ENCODE data around the gene DOCK10.

DOCK10 gene

GRCh38 chr2:224984637-224985036, 57.6 kb downstream of the DOCK10 start:
- H3K27ac ChIP-seq (ENCODE audit: low read depth, low read length) = peak overlapping the region; percentile 48
- no peak overlapping the region for H3K4me3 ChIP-seq (ENCODE audit: low read depth in 1 of 5, low read length in 5 of 5)

GRCh38 chr2:224983712-224984554, 58.3 kb downstream of the DOCK10 start:
- Histone ChIP-seq H3K36me3 (ENCODE audit: control insufficient read depth in 5 of 5, insufficient read depth in 5 of 5, low read length in 5 of 5) (no peaks in the 10 kb centered on the region), H3K9ac (ENCODE audit: low read length in 5 of 5) (no peak overlapping the region), H3K4me3 (ENCODE audit: low read depth in 1 of 5, low read length in 5 of 5) (peak overlapping the region; percentile 20 to 47 (median 40)), H3K27me3 (ENCODE audit: control insufficient read depth in 5 of 5, insufficient read depth in 4 of 5, low read length in 5 of 5) (peaks cover 0 to 2% (median 0%) of the 10 kb centered on the region in 5 donors), H3K4me1 (ENCODE audit: control insufficient read depth in 5 of 5, insufficient read depth in 5 of 5, low read length in 5 of 5) (peaks cover 0 to 22% (median 20%) of the 10 kb centered on the region in 5 donors), H3K27ac (ENCODE audit: low read depth, low read length) (peak overlapping the region; percentile 48), H3K9me3 (ENCODE audit: control insufficient read depth in 5 of 5, low read length in 5 of 5) (no peaks in the 10 kb centered on the region)

More at GRCh38 chr2:224984637-224985036, 57.6 kb downstream of the DOCK10 start:
- no peak overlapping the region for H3K9ac ChIP-seq (ENCODE audit: low read length in 5 of 5)
- no peaks in the 10 kb centered on the region for H3K9me3 ChIP-seq (ENCODE audit: control insufficient read depth in 5 of 5, low read length in 5 of 5)
- no peaks in the 10 kb centered on the region for H3K27me3 ChIP-seq (ENCODE audit: control insufficient read depth in 5 of 5, insufficient read depth in 4 of 5, low read length in 5 of 5)
- H3K4me1 ChIP-seq (ENCODE audit: control insufficient read depth in 5 of 5, insufficient read depth in 5 of 5, low read length in 5 of 5) = peaks cover 0 to 22% (median 20%) of the 10 kb centered on the region in 5 donors
- no peaks in the 10 kb centered on the region for H3K36me3 ChIP-seq (ENCODE audit: control insufficient read depth in 5 of 5, insufficient read depth in 5 of 5, low read length in 5 of 5)

GRCh38 chr2:224982910-224983711, 59.2 kb downstream of the DOCK10 start:
- H3K9ac ChIP-seq (ENCODE audit: low read length in 5 of 5) = peak overlapping the region in 1 of 5 donors; percentile 35
- H3K27ac ChIP-seq (ENCODE audit: low read depth, low read length) = peak overlapping the region; percentile 48
- no peaks in the 10 kb centered on the region for H3K36me3 ChIP-seq (ENCODE audit: control insufficient read depth in 5 of 5, insufficient read depth in 5 of 5, low read length in 5 of 5)
- peak overlapping the region; percentile 17 to 47 (median 40) for H3K4me3 ChIP-seq (ENCODE audit: low read depth in 1 of 5, low read length in 5 of 5)
- peaks cover 0 to 2% (median 0%) of the 10 kb centered on the region in 5 donors for H3K27me3 ChIP-seq (ENCODE audit: control insufficient read depth in 5 of 5, insufficient read depth in 4 of 5, low read length in 5 of 5)
- H3K9me3 ChIP-seq (ENCODE audit: control insufficient read depth in 5 of 5, low read length in 5 of 5) = no peaks in the 10 kb centered on the region
- H3K4me1 ChIP-seq (ENCODE audit: control insufficient read depth in 5 of 5, insufficient read depth in 5 of 5, low read length in 5 of 5) = peaks cover 0 to 22% (median 20%) of the 10 kb centered on the region in 5 donors

GRCh38 chr2:224982226-224982625, 60.0 kb downstream of the DOCK10 start:
- Histone ChIP-seq H3K36me3 (ENCODE audit: control insufficient read depth in 5 of 5, insufficient read depth in 5 of 5, low read length in 5 of 5) (no peaks in the 10 kb centered on the region), H3K9ac (ENCODE audit: low read length in 5 of 5) (no peak overlapping the region), H3K27me3 (ENCODE audit: control insufficient read depth in 5 of 5, insufficient read depth in 4 of 5, low read length in 5 of 5) (peaks cover 0 to 2% (median 0%) of the 10 kb centered on the region in 5 donors), H3K4me1 (ENCODE audit: control insufficient read depth in 5 of 5, insufficient read depth in 5 of 5, low read length in 5 of 5) (peaks cover 0 to 22% (median 20%) of the 10 kb centered on the region in 5 donors), H3K9me3 (ENCODE audit: control insufficient read depth in 5 of 5, low read length in 5 of 5) (no peaks in the 10 kb centered on the region), H3K27ac (ENCODE audit: low read depth, low read length) (peak overlapping the region; percentile 48), H3K4me3 (ENCODE audit: low read depth in 1 of 5, low read length in 5 of 5) (peak overlapping the region; percentile 5 to 53 (median 40))

- Histone ChIP-seq H3K4me1 (ENCODE audit: control insufficient read depth in 5 of 5, insufficient read depth in 5 of 5, low read length in 5 of 5) (peaks cover 0 to 4% (median 0%) of the 10 kb centered on the region in 5 donors), H3K27ac (ENCODE audit: low read depth, low read length) (no peak overlapping the region), H3K9ac (ENCODE audit: low read length in 5 of 5) (no peak overlapping the region), H3K27me3 (ENCODE audit: control insufficient read depth in 5 of 5, insufficient read depth in 4 of 5, low read length in 5 of 5) (peaks cover 0 to 2% (median 0%) of the 10 kb centered on the region in 5 donors), H3K4me3 (ENCODE audit: low read depth in 1 of 5, low read length in 5 of 5) (no peak overlapping the region), H3K9me3 (ENCODE audit: control insufficient read depth in 5 of 5, low read length in 5 of 5) (no peaks in the 10 kb centered on the region), H3K36me3 (ENCODE audit: control insufficient read depth in 5 of 5, insufficient read depth in 5 of 5, low read length in 5 of 5) (no peaks in the 10 kb centered on the region)
Observed at GRCh38 chr2:224976629-224977525, 65.4 kb downstream of the DOCK10 start.

- Histone ChIP-seq H3K4me3 (ENCODE audit: low read depth in 1 of 5, low read length in 5 of 5) (no peak overlapping the region), H3K27ac (ENCODE audit: low read depth, low read length) (no peak overlapping the region), H3K27me3 (ENCODE audit: control insufficient read depth in 5 of 5, insufficient read depth in 4 of 5, low read length in 5 of 5) (peaks cover 0 to 2% (median 0%) of the 10 kb centered on the region in 5 donors), H3K36me3 (ENCODE audit: control insufficient read depth in 5 of 5, insufficient read depth in 5 of 5, low read length in 5 of 5) (no peaks in the 10 kb centered on the region), H3K4me1 (ENCODE audit: control insufficient read depth in 5 of 5, insufficient read depth in 5 of 5, low read length in 5 of 5) (peaks cover 0 to 4% (median 0%) of the 10 kb centered on the region in 5 donors), H3K9me3 (ENCODE audit: control insufficient read depth in 5 of 5, low read length in 5 of 5) (no peaks in the 10 kb centered on the region), H3K9ac (ENCODE audit: low read length in 5 of 5) (no peak overlapping the region)
Observed at GRCh38 chr2:224975761-224976160, 66.5 kb downstream of the DOCK10 start.

- no peak overlapping the region for H3K9ac ChIP-seq (ENCODE audit: low read length in 5 of 5)
- no peaks in the 10 kb centered on the region for H3K4me1 ChIP-seq (ENCODE audit: control insufficient read depth in 5 of 5, insufficient read depth in 5 of 5, low read length in 5 of 5)
- no peak overlapping the region for H3K4me3 ChIP-seq (ENCODE audit: low read depth in 1 of 5, low read length in 5 of 5)
- no peaks in the 10 kb centered on the region for H3K27me3 ChIP-seq (ENCODE audit: control insufficient read depth in 5 of 5, insufficient read depth in 4 of 5, low read length in 5 of 5)
- H3K9me3 ChIP-seq (ENCODE audit: control insufficient read depth in 5 of 5, low read length in 5 of 5) = no peaks in the 10 kb centered on the region
- no peaks in the 10 kb centered on the region for H3K36me3 ChIP-seq (ENCODE audit: control insufficient read depth in 5 of 5, insufficient read depth in 5 of 5, low read length in 5 of 5)
- no peak overlapping the region for H3K27ac ChIP-seq (ENCODE audit: low read depth, low read length)
Observed at GRCh38 chr2:224973112-224974016, 68.9 kb downstream of the DOCK10 start.

- Histone ChIP-seq H3K27ac (ENCODE audit: low read depth, low read length) (no peak overlapping the region), H3K9me3 (ENCODE audit: control insufficient read depth in 5 of 5, low read length in 5 of 5) (no peaks in the 10 kb centered on the region), H3K4me3 (ENCODE audit: low read depth in 1 of 5, low read length in 5 of 5) (no peak overlapping the region), H3K36me3 (ENCODE audit: control insufficient read depth in 5 of 5, insufficient read depth in 5 of 5, low read length in 5 of 5) (no peaks in the 10 kb centered on the region), H3K27me3 (ENCODE audit: control insufficient read depth in 5 of 5, insufficient read depth in 4 of 5, low read length in 5 of 5) (no peaks in the 10 kb centered on the region), H3K9ac (ENCODE audit: low read length in 5 of 5) (no peak overlapping the region), H3K4me1 (ENCODE audit: control insufficient read depth in 5 of 5, insufficient read depth in 5 of 5, low read length in 5 of 5) (no peaks in the 10 kb centered on the region)
Observed at GRCh38 chr2:224971214-224971613, 71.1 kb downstream of the DOCK10 start.

- H3K27me3 ChIP-seq (ENCODE audit: control insufficient read depth in 5 of 5, insufficient read depth in 4 of 5, low read length in 5 of 5) = no peaks in the 10 kb centered on the region
- no peaks in the 10 kb centered on the region for H3K9me3 ChIP-seq (ENCODE audit: control insufficient read depth in 5 of 5, low read length in 5 of 5)
- no peak overlapping the region for H3K4me3 ChIP-seq (ENCODE audit: low read depth in 1 of 5, low read length in 5 of 5)
- H3K36me3 ChIP-seq (ENCODE audit: control insufficient read depth in 5 of 5, insufficient read depth in 5 of 5, low read length in 5 of 5) = no peaks in the 10 kb centered on the region
- no peak overlapping the region for H3K27ac ChIP-seq (ENCODE audit: low read depth, low read length)
- no peaks in the 10 kb centered on the region for H3K4me1 ChIP-seq (ENCODE audit: control insufficient read depth in 5 of 5, insufficient read depth in 5 of 5, low read length in 5 of 5)
- no peak overlapping the region for H3K9ac ChIP-seq (ENCODE audit: low read length in 5 of 5)
Observed at GRCh38 chr2:224970311-224970710, 72.0 kb downstream of the DOCK10 start.

Measured in subcutaneous abdominal adipose tissue (tissue), 5 donors.